HG02588 (cell line): ENCODE measurements around the gene TMEM131.

ENCODE experiments used
- ATAC-seq: cut with Tn5 transposase; IDR thresholded peaks from one replicate; pipeline ENCODE4 v1.9.1; 2021; ENCODE audit warnings: mild to moderate bottlenecking, moderate library complexity; ENCODE audit not compliant: unreplicated experiment

The TMEM131 gene

DNA sequence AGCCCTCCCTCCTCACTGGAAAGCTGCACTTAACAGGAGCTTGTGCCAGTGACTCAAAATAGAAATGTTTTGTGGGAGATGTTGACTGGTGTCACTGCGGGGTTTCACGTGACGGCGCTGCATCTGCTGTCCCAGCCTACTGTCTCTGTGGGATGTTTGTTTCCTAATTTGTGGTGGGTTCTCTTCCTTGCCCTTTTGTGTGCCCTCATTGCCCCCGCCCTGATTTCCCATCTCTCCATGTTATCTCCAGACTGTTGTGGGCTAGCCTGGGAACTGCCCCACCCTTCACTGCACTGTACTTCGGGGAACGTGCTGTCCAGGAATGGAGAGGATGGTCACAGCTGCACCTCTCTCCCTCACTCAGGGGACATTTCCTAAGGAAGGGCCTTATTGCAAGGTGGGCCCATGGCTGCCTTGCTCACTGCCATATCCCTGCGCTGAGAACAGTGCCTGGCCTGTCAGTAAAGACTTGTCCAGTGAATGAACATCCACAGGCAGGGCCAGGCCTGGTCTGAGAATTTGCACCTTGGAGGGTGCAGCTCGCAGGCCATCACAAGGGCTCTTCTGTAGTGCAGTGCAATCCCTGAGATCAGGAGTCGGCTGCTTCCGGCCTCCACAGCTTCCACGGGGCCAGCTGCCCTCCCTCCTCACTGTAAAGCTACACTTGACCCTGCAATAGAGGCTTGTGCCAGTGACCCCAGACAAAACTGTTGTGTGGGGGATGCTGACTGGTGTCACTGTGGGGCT is 264.3 kb downstream of the TMEM131 start:
- no peak for ATAC-seq

- ATAC-seq, result no peak
Observed at GRCh38 chr2:97730245-97730644, 265.5 kb downstream of the TMEM131 start.

DNA sequence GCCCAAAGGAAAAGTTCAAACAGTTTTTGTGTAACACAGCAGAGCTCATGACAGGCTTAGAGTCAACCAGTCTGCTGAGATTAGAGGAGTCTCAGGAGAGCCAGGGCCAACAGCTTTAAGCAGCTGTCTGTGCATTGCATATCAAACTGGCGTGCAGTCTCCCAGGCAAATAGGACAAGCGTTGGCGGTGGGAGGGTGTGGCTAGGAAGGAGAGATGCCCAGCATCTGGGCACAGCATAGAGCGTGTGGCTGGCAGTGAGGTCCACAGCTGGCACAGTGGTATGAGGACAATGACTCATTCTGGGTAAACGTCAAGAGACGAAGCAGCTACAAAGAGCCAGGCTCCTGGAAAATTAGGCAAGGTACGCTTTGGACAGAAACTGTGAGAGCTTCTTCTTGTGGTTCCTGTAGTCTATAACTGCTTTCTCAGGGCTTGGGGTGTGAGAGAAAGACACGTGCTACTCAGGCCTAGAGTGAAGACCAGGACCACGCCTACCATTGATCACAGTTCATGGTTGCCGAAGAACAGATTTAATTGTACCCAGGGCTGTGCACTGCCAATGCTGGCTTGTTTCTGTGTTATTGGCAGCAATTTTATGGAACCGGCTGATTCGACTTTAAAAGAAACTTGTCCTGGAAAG is 267.5 kb downstream of the TMEM131 start:
- no peak for ATAC-seq

- ATAC-seq, result no peak
Observed at GRCh38 chr2:97727296-97727695, 268.5 kb downstream of the TMEM131 start.

DNA sequence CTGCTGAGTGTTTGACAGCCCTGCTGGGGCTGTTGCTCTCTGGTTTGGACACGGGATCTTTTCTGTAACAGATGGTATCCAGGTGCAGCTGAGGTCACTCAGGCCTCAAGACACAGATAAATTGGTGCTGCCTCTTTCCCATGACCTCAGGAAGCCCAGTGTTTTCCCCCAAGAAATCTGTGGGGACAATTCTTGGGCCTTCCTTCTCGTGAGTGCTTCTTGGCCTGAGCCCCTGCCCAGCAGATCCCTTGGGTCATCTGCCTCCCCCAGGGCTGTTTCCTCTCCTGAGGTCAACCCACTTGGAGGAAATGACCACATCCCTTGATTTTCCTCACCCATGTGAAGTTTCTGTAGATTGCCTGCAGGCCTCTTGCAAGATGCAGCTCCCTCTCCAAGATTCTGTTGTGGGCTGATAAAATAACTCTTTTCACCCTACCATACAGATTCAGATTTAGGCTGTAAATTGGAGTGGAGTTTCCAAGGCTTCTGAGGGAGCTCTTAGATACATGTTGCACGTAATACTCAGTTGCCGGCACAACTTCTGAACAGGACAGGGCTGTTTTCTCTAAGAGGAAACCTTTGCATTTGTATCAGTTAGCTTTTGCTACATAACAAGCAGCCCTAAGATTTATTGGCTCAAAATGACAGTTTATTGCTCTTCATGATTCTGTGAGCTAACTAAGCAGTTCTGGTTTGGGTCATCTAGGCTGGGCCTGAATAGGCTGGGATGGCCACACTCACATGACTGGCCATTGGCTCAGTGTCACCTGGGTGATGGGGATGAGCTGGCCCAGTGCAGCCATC is 269.3 kb downstream of the TMEM131 start:
- ATAC-seq, result no peak

DNA sequence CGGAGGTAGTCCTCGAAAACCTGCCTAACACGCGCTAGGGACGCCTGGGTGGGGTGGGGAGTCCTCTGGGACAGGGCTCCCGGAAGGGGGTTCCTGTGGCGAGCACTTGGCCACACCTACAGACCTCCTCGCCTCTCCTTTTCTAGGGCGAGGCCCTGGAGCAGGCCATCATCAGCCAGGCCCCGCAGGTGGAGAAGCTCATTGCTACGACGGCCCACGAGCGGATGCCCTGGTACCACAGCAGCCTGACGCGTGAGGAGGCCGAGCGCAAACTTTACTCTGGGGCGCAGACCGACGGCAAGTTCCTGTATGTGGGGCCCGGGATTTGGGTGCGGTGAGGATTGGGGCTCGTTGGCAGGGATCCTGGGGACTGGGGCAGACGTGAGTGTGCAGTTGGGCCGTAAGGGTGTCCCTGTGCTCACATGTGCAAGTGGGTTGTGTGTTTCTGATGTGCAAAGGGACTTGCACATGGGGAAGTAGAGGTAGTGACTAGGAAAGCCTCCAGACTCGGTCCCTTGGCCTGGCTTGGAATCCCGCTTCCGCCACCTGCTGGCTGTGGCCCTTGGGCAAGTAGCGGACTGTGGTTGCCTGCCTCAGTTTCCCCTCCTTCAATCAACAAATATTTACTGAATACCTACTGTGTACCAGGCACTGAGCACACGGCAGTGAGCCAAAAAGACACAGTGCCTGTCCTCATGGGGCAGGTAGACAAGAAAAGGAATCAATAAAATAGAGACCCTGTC is 270.6 kb downstream of the TMEM131 start:
- ATAC-seq, result no peak

GRCh38 chr2:97724501-97724900 is 271.2 kb downstream of the TMEM131 start:
- ATAC-seq, result no peak

GRCh38 chr2:97724073-97724410 is 271.7 kb downstream of the TMEM131 start:
- no peak for ATAC-seq

- no peak for ATAC-seq
Observed at GRCh38 chr2:97723156-97724072, 272.3 kb downstream of the TMEM131 start.

- no peak for ATAC-seq
Observed at GRCh38 chr2:97722227-97722626, 273.5 kb downstream of the TMEM131 start.

GRCh38 chr2:97720746-97721145 is 275.0 kb downstream of the TMEM131 start:
- ATAC-seq, result no peak

DNA sequence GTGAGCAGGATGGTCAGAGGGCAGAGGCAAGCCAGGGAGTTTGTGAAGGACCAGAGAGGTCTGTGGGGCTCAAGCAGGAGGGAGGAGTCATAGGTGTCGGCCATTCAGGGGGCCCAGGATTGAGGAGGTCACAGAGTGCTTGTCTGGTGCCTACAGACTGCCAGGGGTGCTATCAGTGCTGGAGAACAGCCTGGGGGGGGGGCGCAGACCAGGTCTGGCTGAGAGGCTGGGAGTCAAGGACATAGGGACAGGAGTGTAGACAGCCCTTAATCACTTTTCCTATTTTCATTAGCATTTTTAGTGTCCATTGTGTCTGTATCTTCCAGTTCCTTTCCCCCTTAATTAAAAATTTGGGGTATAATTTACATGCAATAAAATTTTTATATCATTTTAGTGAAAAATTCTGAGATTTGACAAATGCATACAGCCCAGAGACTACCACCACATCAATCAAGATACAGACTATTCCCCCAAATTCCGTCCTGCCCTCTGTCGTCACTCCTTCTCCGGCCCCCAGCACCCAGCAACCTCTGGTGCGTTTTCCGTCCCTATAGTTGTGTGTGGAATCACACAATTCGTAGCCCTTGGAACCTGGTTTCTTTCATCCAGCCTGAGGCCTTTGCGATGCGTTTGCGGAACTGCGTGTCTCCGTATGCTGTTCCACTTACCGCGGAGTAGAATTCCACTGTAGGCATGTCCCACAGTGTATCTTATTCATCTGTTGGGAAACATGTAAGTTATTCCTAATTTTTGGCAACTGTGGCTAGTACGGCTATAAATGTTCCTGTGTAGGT is 276.2 kb downstream of the TMEM131 start:
- ATAC-seq, result no peak

GRCh38 chr2:97718942-97719341 is 276.8 kb downstream of the TMEM131 start:
- no peak for ATAC-seq

DNA sequence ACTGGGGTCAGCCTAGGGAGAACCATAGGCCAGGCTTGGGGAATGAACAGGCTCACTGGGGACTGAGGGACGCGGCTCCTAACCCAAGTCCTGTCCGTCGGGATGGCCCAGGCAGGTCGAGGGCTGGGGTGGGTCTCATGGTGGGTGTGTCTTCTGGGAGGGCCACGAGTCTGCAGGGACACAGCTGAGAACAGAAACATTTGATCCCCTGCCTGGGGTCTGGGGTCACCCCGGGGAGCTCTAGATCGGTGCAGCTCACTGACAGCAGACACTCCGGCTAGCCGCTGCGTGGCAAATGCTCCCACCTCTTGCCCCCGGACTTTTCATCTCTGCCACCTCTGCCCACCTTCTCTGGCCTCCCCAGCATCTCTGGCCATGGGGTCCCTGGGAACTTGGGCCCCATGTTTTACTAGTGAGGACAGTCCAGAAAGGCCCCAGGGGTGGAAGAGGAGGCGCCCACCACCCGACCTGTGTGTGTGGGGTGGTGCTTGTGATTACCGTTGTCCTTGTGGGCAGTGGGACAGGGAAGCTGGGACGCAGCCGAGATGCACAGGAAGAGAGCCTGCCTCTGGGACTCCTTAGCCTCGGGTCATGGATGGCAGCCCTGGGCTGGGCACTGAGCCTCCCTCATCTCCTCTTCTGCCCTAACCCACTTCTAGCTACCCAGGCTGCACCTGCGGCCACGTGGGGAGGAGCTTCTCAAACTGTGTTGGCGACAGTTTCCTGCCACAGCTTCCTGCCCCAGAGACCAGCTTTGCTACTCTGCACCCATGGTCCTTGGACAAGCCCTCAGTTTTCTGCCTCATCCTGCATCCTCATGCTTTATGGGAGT is 277.5 kb downstream of the TMEM131 start:
- peak; percentile 71 for ATAC-seq

GRCh38 chr2:97717613-97717995 is 278.1 kb downstream of the TMEM131 start:
- ATAC-seq, result no peak

- ATAC-seq, result no peak
Observed at GRCh38 chr2:97716695-97717612, 278.8 kb downstream of the TMEM131 start.

DNA sequence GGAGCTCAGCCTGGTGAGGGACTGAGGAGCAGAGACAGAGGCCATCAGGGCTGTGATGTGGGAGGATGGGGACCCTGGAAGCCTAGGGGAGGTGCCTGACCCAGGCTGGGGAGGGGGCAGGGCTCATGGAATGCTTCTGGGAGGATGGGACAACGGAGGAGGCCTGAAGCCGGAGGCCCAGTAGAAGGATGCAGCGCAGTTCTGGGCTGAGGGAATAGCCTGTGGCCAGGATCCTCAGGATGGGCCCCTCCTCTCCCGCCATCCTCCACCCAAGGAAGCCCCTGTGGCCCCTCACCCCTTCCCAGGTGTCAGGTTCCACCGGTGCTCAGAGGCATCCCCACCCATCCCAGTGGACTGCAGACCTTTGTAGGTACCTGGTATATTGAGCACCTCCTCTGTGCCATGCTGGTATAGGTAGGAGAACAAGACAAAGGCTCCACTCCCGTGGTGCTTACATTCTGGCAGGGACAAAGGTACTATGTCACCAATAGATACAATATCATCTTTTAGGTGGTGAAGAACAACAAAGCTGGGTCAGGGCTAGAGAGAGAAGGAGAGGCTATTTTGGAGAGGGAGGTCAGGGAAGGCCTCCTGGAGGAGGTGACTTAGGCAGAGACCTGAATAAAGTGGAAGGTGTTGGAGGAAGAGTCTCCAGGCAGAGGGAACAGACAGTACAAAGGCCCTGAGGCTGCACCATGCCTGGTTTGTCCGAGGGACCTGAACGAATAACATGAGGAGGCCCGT is 279.6 kb downstream of the TMEM131 start:
- no peak for ATAC-seq
